Panc1 (cell line): ENCODE measurements around the gene GTF2F1.

Source experiments
- POLR2AphosphoS5 ChIP-seq: IDR thresholded peaks from 2 replicates; pipeline ENCODE4 v1.6.1; 2012; ENCODE audit warnings: mild to moderate bottlenecking, low read depth, low read length, moderate library complexity
- SIN3A ChIP-seq: IDR thresholded peaks from 2 replicates; pipeline ENCODE4 v1.6.1; 2012; ENCODE audit warnings: low read depth, mild to moderate bottlenecking, low read length, moderate library complexity, borderline replicate concordance; ENCODE audit not compliant: insufficient read depth
- TF ChIP-seq, protein P1 (sequence below): fragments of 450-650 bp; IDR thresholded peaks from 2 replicates; pipeline ENCODE4 v1.5.1; 2017; ENCODE audit warnings: mild to moderate bottlenecking
- TF ChIP-seq, protein P2 (sequence below), 2 experiments: IDR thresholded peaks; 2 replicates each; pipeline ENCODE4 v1.6.1; 2011 to 2012; ENCODE audit warnings: low read depth in 2 of 2, control low read depth in 1 of 2, low read length in 1 of 2, mild to moderate bottlenecking in 1 of 2, moderate library complexity in 1 of 2; ENCODE audit not compliant: insufficient read depth in 1 of 2

DNA sequence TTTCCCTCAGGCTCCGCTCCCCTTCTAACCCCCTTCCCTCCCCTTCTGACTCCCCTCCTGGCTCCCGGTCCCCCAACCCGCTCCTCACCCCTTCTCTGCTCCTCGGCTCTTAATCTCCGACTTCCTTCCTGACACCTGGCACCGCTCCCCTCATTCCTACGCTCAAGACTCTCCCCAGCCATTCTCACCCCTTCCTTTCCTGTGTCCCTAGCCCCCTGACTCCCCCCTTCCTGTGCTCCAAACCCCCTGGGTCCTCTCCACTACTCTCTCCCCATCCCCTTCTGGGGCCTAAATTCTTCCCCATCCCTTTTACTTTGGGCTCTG is 31.0 kb downstream of the GTF2F1 start:
- no peak for TF ChIP-seq POLR2AphosphoS5
- TF ChIP-seq, protein P1, sequence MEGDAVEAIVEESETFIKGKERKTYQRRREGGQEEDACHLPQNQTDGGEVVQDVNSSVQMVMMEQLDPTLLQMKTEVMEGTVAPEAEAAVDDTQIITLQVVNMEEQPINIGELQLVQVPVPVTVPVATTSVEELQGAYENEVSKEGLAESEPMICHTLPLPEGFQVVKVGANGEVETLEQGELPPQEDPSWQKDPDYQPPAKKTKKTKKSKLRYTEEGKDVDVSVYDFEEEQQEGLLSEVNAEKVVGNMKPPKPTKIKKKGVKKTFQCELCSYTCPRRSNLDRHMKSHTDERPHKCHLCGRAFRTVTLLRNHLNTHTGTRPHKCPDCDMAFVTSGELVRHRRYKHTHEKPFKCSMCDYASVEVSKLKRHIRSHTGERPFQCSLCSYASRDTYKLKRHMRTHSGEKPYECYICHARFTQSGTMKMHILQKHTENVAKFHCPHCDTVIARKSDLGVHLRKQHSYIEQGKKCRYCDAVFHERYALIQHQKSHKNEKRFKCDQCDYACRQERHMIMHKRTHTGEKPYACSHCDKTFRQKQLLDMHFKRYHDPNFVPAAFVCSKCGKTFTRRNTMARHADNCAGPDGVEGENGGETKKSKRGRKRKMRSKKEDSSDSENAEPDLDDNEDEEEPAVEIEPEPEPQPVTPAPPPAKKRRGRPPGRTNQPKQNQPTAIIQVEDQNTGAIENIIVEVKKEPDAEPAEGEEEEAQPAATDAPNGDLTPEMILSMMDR, result no peak
- TF ChIP-seq, protein P2, sequence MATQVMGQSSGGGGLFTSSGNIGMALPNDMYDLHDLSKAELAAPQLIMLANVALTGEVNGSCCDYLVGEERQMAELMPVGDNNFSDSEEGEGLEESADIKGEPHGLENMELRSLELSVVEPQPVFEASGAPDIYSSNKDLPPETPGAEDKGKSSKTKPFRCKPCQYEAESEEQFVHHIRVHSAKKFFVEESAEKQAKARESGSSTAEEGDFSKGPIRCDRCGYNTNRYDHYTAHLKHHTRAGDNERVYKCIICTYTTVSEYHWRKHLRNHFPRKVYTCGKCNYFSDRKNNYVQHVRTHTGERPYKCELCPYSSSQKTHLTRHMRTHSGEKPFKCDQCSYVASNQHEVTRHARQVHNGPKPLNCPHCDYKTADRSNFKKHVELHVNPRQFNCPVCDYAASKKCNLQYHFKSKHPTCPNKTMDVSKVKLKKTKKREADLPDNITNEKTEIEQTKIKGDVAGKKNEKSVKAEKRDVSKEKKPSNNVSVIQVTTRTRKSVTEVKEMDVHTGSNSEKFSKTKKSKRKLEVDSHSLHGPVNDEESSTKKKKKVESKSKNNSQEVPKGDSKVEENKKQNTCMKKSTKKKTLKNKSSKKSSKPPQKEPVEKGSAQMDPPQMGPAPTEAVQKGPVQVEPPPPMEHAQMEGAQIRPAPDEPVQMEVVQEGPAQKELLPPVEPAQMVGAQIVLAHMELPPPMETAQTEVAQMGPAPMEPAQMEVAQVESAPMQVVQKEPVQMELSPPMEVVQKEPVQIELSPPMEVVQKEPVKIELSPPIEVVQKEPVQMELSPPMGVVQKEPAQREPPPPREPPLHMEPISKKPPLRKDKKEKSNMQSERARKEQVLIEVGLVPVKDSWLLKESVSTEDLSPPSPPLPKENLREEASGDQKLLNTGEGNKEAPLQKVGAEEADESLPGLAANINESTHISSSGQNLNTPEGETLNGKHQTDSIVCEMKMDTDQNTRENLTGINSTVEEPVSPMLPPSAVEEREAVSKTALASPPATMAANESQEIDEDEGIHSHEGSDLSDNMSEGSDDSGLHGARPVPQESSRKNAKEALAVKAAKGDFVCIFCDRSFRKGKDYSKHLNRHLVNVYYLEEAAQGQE (IDR thresholded peaks at IDR 0.05; ENCODE audit: insufficient read depth in 1 of 2, low read depth in 2 of 2, low read length in 1 of 2), result no peak
- no peak for TF ChIP-seq SIN3A
